Measurements from ENCODE around the gene PNLIPRP2.

PNLIPRP2 gene

GRCh38 chr10:116613471-116613870 lies 7.3 kb upstream of the PNLIPRP2 start:
- DNase-seq, result no peak

- no peak for DNase-seq
These were observed 6.0 kb upstream of the PNLIPRP2 start for GRCh38 chr10:116614796-116615195.

GRCh38 chr10:116615199-116615776 lies 5.5 kb upstream of the PNLIPRP2 start:
- DNase-seq, result no peak

- no peak for DNase-seq
These were observed 723 bp downstream of the PNLIPRP2 start for GRCh38 chr10:116621476-116621875.

- DNase-seq, result no peak
These were observed 1.3 kb downstream of the PNLIPRP2 start for GRCh38 chr10:116621934-116622655.

GRCh38 chr10:116625845-116626244 lies 5.1 kb downstream of the PNLIPRP2 start:
- DNase-seq, result no peak

- DNase-seq, result no peak
These were observed 6.1 kb downstream of the PNLIPRP2 start for GRCh38 chr10:116626815-116627214.

GRCh38 chr10:116627386-116627933 lies 6.7 kb downstream of the PNLIPRP2 start:
- no peak for DNase-seq

GRCh38 chr10:116629340-116629739 lies 8.6 kb downstream of the PNLIPRP2 start:
- no peak for DNase-seq

GRCh38 chr10:116630020-116630419 lies 9.3 kb downstream of the PNLIPRP2 start:
- DNase-seq, result no peak

GRCh38 chr10:116631871-116632295 lies 11.1 kb downstream of the PNLIPRP2 start:
- no peak for DNase-seq

GRCh38 chr10:116632596-116633215 lies 12.0 kb downstream of the PNLIPRP2 start:
- DNase-seq, result no peak

GRCh38 chr10:116633216-116633600 lies 12.5 kb downstream of the PNLIPRP2 start:
- no peak for DNase-seq

GRCh38 chr10:116634126-116634975 lies 13.6 kb downstream of the PNLIPRP2 start:
- DNase-seq, result no peak

GRCh38 chr10:116636385-116636784 lies 15.6 kb downstream of the PNLIPRP2 start:
- no peak for DNase-seq

- no peak for DNase-seq
These were observed 16.2 kb downstream of the PNLIPRP2 start for GRCh38 chr10:116636976-116637375.

GRCh38 chr10:116637830-116638229 lies 17.1 kb downstream of the PNLIPRP2 start:
- no peak for DNase-seq

- DNase-seq, result no peak
These were observed 25.7 kb downstream of the PNLIPRP2 start for GRCh38 chr10:116646502-116646901.

- no peak for DNase-seq
These were observed 28.1 kb downstream of the PNLIPRP2 start for GRCh38 chr10:116648903-116649302.

- DNase-seq, result no peak
These were observed 33.1 kb downstream of the PNLIPRP2 start for GRCh38 chr10:116653885-116654284.

GRCh38 chr10:116654816-116655215 lies 34.1 kb downstream of the PNLIPRP2 start:
- DNase-seq, result no peak

- DNase-seq, result no peak
These were observed 34.8 kb downstream of the PNLIPRP2 start for GRCh38 chr10:116655568-116655967.

- no peak for DNase-seq
These were observed 35.3 kb downstream of the PNLIPRP2 start for GRCh38 chr10:116656044-116656443.
